ENCODE data around the gene BNIP5.

BNIP5 gene

DNA sequence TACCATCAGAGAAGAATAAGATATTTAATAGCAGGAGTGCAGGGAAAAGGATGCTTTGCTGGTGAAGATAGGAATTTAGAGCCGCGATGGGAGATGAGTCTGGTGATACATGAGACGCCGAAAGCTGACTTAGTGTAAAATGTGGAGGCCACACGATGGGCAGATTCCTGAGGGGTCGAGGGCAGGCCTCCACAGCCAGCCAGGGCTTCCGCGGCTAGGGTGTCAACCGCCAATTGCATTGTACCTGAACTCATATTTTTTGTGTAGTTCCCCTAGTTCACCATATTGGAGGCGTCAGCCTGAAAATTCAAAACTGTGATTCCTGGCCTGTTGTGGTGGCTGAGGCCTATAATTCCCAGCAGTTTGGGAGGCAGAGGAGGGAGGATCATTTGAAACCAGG lies 42.2 kb upstream of the BNIP5 start:
- in situ Hi-C loops (cut with HindIII; ENCODE audit: low sequenced_read_pairs) = no loop called here
- H3K4me3 ChIP-seq (ENCODE audit: low read depth, low read length) = no peak overlapping the region
- no peak for DNase-seq (ENCODE audit: low read depth)
- TF ChIP-seq, protein P1, sequence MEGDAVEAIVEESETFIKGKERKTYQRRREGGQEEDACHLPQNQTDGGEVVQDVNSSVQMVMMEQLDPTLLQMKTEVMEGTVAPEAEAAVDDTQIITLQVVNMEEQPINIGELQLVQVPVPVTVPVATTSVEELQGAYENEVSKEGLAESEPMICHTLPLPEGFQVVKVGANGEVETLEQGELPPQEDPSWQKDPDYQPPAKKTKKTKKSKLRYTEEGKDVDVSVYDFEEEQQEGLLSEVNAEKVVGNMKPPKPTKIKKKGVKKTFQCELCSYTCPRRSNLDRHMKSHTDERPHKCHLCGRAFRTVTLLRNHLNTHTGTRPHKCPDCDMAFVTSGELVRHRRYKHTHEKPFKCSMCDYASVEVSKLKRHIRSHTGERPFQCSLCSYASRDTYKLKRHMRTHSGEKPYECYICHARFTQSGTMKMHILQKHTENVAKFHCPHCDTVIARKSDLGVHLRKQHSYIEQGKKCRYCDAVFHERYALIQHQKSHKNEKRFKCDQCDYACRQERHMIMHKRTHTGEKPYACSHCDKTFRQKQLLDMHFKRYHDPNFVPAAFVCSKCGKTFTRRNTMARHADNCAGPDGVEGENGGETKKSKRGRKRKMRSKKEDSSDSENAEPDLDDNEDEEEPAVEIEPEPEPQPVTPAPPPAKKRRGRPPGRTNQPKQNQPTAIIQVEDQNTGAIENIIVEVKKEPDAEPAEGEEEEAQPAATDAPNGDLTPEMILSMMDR (IDR thresholded peaks at IDR 0.05; ENCODE audit: low read depth, low read length, missing control alignments) = no peak

DNA sequence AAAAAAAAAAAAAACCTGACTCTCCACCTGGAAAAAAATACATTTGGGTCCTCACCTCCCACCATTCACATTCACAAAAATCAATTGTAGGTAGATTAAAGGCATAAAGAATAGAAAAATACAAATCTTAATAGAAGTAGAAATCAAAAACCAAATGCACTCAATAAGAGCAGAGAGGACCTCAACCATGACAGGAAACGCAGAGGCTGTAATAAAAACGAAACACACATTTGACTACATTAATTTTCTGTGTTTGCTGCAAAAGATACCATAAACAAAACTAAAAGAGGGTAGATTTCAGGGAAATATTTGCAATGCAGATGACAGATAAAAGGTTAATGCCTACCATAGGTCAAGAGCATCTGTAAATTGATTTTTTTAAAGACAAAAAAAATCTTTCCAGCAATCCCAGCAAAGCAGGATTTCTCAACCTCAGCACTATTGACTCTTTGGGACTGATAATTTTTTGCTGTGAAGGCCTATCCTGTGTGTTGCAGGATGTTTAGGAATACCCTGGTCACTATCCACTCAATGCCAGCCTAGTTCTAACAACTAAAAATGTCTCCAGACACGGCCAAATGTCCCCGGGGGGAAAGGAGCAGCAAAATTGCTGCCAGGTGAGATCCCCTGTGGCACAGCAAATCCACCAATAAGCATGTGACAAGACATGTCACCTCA lies 41.7 kb upstream of the BNIP5 start:
- in situ Hi-C loops (cut with HindIII; ENCODE audit: low sequenced_read_pairs) = no loop called here
- DNase-seq (ENCODE audit: low read depth) = no peak
- no peak overlapping the region for H3K4me3 ChIP-seq (ENCODE audit: low read depth, low read length)
- TF ChIP-seq, protein P1 (IDR thresholded peaks at IDR 0.05; ENCODE audit: low read depth, low read length, missing control alignments) = no peak

DNA sequence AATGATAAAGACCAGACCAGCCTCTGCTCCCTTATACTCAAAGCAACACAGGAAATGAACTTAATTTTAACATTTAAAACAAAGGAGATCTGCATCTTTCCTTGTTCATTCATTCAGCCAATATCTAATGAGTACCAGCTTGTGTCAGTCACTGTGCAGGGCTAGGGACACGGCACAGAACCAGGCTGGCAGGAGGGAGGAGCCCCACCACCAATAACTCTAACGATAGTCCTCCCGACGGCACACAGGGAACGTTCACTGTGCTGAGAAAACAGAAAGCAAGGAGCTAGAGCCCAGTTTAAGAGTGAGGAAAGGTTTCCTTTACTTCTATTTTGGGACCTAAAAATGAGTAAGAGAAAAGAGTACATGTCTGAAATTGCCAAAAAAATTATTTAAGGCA lies 40.9 kb upstream of the BNIP5 start:
- no peak overlapping the region for H3K4me3 ChIP-seq (ENCODE audit: low read depth, low read length)
- DNase-seq (ENCODE audit: low read depth) = no peak
- in situ Hi-C loops (cut with HindIII; ENCODE audit: low sequenced_read_pairs) = no loop called here
- TF ChIP-seq, protein P1 (IDR thresholded peaks at IDR 0.05; ENCODE audit: low read depth, low read length, missing control alignments) = no peak

DNA sequence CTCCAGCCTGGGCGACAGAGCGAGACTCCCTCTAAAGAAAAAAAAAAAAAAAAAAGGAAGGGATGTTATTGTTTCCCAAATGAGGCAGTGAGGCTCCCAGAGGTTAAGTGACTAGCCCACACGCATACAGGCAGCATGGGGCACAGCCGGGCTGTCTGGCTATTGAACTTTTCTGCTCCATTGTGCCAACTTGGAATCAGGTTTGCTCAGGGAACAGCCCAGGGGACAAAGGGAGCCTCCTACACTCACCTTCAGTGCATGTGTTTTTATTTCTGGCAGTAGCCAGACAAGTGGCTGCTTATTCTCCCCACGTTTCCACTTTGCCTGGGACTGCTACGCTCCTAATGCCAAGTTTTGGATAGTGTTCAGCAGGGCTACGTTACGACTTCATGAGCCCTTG lies 40.1 kb upstream of the BNIP5 start:
- in situ Hi-C loops (cut with HindIII; ENCODE audit: low sequenced_read_pairs) = no loop called here
- DNase-seq (ENCODE audit: low read depth) = no peak
- TF ChIP-seq, protein P1 (IDR thresholded peaks at IDR 0.05; ENCODE audit: low read depth, low read length, missing control alignments) = no peak
- no peak overlapping the region for H3K4me3 ChIP-seq (ENCODE audit: low read depth, low read length)

DNA sequence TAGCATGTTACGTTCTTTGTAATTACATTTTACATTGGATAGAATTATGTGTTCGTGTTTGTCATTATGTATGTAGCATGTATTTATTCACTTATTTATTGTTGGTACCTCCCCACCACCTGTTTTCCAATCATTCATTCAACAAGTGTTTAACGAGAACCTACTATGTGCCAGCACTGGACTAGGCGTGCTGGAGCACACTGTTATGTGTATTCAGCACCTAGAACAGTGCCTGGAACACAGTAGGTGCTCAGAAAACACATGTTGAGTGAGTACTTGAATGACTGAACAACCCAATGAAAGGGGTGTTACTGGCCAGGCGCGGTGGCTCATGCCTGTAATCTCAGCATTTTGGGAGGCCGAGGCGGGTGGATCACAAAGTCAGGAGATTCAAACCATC lies 39.5 kb upstream of the BNIP5 start:
- TF ChIP-seq, protein P1 (IDR thresholded peaks at IDR 0.05; ENCODE audit: low read depth, low read length, missing control alignments) = no peak
- in situ Hi-C loops (cut with HindIII; ENCODE audit: low sequenced_read_pairs) = no loop called here
- no peak for DNase-seq (ENCODE audit: low read depth)
- H3K4me3 ChIP-seq (ENCODE audit: low read depth, low read length) = no peak overlapping the region

DNA sequence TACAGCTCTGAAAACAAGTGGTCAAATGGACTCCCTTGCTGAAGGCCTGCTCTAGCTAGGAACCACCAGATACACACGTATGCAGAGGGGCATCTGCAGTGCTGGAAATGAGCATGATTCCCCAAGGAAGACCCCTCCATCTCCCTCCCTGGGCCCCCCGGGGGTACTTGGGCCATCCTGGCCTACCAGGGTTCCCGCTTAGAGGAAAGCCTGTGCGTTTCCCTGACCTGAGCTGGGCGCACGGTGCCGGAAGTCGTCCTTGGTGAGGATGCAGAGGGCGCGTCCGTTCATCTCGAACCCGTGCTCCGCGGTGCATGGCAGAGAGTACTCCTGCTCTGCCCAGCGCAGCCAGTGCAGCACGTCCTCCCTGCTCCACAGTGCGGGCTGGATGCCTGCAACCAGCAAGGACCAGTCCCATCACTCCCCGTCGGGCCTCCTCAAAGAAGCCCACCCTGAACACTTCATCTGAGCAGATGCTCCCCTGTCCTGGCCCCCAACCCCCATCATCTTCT lies 39.0 kb upstream of the BNIP5 start:
- no peak for DNase-seq (ENCODE audit: low read depth)
- in situ Hi-C loops (cut with HindIII; ENCODE audit: low sequenced_read_pairs) = no loop called here
- TF ChIP-seq, protein P1 (IDR thresholded peaks at IDR 0.05; ENCODE audit: low read depth, low read length, missing control alignments) = no peak
- no peak overlapping the region for H3K4me3 ChIP-seq (ENCODE audit: low read depth, low read length)

Measured in astrocyte of the cerebellum (primary cell).